Measurements from ENCODE around the gene LRFN5.

DNA sequence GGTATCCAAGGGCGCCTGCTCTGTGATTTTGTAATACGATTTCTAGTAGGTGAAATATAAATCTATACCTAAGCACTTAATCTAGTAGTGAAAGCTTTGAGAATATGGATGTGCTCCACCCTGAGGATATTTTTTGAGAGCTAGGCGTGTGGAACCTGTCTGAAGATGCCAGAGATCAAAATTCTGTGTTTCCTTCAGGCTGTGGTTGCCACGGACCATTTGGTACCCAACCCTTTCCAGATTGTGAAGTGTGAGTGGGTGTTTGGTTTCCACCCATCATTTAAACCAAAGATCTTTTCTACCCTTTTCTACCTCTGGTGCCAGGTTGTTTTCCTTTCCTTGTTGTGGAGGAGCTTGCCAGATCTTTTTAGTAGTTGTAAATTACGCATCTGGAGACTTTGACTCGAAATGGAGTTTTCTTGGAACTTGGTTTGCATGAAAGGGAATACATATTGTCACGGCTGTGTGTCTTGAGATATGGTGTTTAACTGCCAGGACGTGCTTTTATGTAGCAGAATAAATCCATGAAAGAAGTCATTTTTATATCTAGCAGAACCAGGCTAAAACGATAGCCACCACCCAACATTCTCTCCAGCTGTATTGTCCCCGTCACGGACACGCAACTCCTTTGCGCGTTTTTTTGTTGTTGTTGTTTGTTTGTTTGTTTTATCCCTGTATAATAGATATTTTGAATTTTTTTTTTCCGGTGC is 2.2 kb downstream of the LRFN5 start:
- TF ChIP-seq, protein P1, sequence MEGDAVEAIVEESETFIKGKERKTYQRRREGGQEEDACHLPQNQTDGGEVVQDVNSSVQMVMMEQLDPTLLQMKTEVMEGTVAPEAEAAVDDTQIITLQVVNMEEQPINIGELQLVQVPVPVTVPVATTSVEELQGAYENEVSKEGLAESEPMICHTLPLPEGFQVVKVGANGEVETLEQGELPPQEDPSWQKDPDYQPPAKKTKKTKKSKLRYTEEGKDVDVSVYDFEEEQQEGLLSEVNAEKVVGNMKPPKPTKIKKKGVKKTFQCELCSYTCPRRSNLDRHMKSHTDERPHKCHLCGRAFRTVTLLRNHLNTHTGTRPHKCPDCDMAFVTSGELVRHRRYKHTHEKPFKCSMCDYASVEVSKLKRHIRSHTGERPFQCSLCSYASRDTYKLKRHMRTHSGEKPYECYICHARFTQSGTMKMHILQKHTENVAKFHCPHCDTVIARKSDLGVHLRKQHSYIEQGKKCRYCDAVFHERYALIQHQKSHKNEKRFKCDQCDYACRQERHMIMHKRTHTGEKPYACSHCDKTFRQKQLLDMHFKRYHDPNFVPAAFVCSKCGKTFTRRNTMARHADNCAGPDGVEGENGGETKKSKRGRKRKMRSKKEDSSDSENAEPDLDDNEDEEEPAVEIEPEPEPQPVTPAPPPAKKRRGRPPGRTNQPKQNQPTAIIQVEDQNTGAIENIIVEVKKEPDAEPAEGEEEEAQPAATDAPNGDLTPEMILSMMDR (tag by site-specific recombination; IDR thresholded peaks at IDR 0.05) = no peak
- TF ChIP-seq ZNF571 (tag by site-specific recombination; IDR thresholded peaks at IDR 0.05) = no peak
- no peak for TF ChIP-seq ZNF37A (tag by site-specific recombination; IDR thresholded peaks at IDR 0.05)
- no peak for TF ChIP-seq GFI1B (tag by site-specific recombination; IDR thresholded peaks at IDR 0.05)
- no peak for TF ChIP-seq ZBTB7A (tag by site-specific recombination; IDR thresholded peaks at IDR 0.05; ENCODE audit: low read depth)
- TF ChIP-seq ZNF610 (tag by site-specific recombination; IDR thresholded peaks at IDR 0.05; ENCODE audit: borderline replicate concordance) = no peak
- no peak for TF ChIP-seq KLF16 (tag by site-specific recombination; IDR thresholded peaks at IDR 0.05)

Measured in HEK293 (cell line).